CD14-positive monocyte (primary cell): ENCODE data around the gene PPT2. TPM values are rescaled to one million over a fixed set of nuclear protein-coding genes. Genes with fewer than 3 reads are reported as not detected.

ENCODE experiments used
- DNase-seq, 3 donors: peaks; one replicate each; pipeline ENCODE4 v3.0.0-alpha.2; 2011 to 2022
- H2AFZ ChIP-seq: 2 replicates; pipeline ENCODE4 v1.6.0; 2012; ENCODE audit warnings: mild to moderate bottlenecking, low read depth, low read length, inconsistent platforms; ENCODE audit not compliant: insufficient read depth, poor library complexity, severe bottlenecking
- H3K27ac ChIP-seq, 2 donors: 1 replicate in 1 of 2; 2 replicates in 1 of 2; pipeline ENCODE4 v1.5.1; 2012 to 2013; ENCODE audit warnings: low read length in 2 of 2, control low read depth in 1 of 2, inconsistent platforms in 1 of 2, low read depth in 1 of 2, mild to moderate bottlenecking in 1 of 2
- H3K27me3 ChIP-seq, 2 donors: one replicate each; pipeline versions ENCODE4 v1.6.0 to v1.6.1; 2011 to 2013; ENCODE audit warnings: low read length in 2 of 2; ENCODE audit not compliant: control insufficient read depth in 2 of 2, insufficient read depth in 2 of 2
- H3K36me3 ChIP-seq, 2 donors: replicated peaks in 1 of 2; 1 replicate in 1 of 2; 2 replicates in 1 of 2; pipeline versions ENCODE4 v1.5.1 to v1.6.1; 2012 to 2013; ENCODE audit warnings: low read length in 2 of 2, control low read depth in 1 of 2, inconsistent platforms in 1 of 2, mild to moderate bottlenecking in 1 of 2; ENCODE audit not compliant: insufficient read depth in 2 of 2, control insufficient read depth in 1 of 2
- H3K4me1 ChIP-seq, 2 donors: 1 replicate in 1 of 2; 2 replicates in 1 of 2; pipeline versions ENCODE4 v1.5.1 to v1.6.1; 2012 to 2013; ENCODE audit warnings: low read length in 2 of 2, control low read depth in 1 of 2, inconsistent platforms in 1 of 2, mild to moderate bottlenecking in 1 of 2, moderate library complexity in 1 of 2; ENCODE audit not compliant: insufficient read depth in 2 of 2, control insufficient read depth in 1 of 2
- H3K4me2 ChIP-seq: replicated peaks from 2 replicates; pipeline ENCODE3; 2012; ENCODE audit warnings: low read length, moderate library complexity, mild to moderate bottlenecking; ENCODE audit not compliant: poor library complexity, severe bottlenecking; ENCODE audit errors: extremely low read depth
- H3K4me3 ChIP-seq, 3 experiments: fragments of 200-600 bp in 1 of 3; sonication (generic) in 1 of 3; replicated peaks in 1 of 3; 1 replicate in 2 of 3; 2 replicates in 1 of 3; pipeline ENCODE4 v1.5.1; 2011 to 2013; ENCODE audit warnings: low read length in 3 of 3, mild to moderate bottlenecking in 3 of 3, control low read depth in 2 of 3, low read depth in 2 of 3, inconsistent platforms in 1 of 3, moderate library complexity in 1 of 3
- H3K79me2 ChIP-seq: 2 replicates; pipeline ENCODE4 v1.6.0; 2012; ENCODE audit warnings: mild to moderate bottlenecking, control low read depth, inconsistent platforms, low read length, moderate library complexity; ENCODE audit not compliant: insufficient read depth
- H3K9ac ChIP-seq: 2 replicates; pipeline ENCODE4 v1.6.0; 2017; ENCODE audit warnings: low read length, mild to moderate bottlenecking; ENCODE audit not compliant: insufficient read depth, poor library complexity, severe bottlenecking
- H3K9me3 ChIP-seq, 2 donors: replicated peaks in 1 of 2; 1 replicate in 1 of 2; 2 replicates in 1 of 2; pipeline versions ENCODE4 v1.5.1 to v1.6.1; 2012 to 2013; ENCODE audit warnings: low read length in 2 of 2, control low read depth in 1 of 2; ENCODE audit not compliant: control insufficient read depth in 1 of 2, insufficient read depth in 1 of 2
- H4K20me1 ChIP-seq: 2 replicates; pipeline ENCODE4 v1.6.0; 2012; ENCODE audit warnings: mild to moderate bottlenecking, low read length, control low read depth, moderate library complexity; ENCODE audit not compliant: insufficient read depth
- H3K27ac Mint-ChIP-seq, 7 donors: one replicate each; pipeline ENCODE4 v1.8.0; 2020; ENCODE audit warnings: mild to moderate bottlenecking in 7 of 7, mixed read lengths in 7 of 7, moderate library complexity in 6 of 7, inconsistent platforms in 2 of 7
- H3K27me3 Mint-ChIP-seq, 3 donors: one replicate each; pipeline ENCODE4 v1.8.0; 2021 to 2022; ENCODE audit warnings: low read depth in 3 of 3, mild to moderate bottlenecking in 3 of 3, mixed read lengths in 3 of 3, moderate library complexity in 3 of 3, inconsistent platforms in 1 of 3
- H3K36me3 Mint-ChIP-seq, 2 donors: one replicate each; pipeline ENCODE4 v1.8.0; 2020; ENCODE audit warnings: mixed read lengths in 2 of 2, inconsistent platforms in 1 of 2, mild to moderate bottlenecking in 1 of 2
- H3K4me1 Mint-ChIP-seq: one replicate; pipeline ENCODE4 v1.8.0; 2020; ENCODE audit warnings: mild to moderate bottlenecking, mixed read lengths
- H3K4me3 Mint-ChIP-seq, 2 donors: one replicate each; pipeline ENCODE4 v1.8.0; 2020; ENCODE audit warnings: mild to moderate bottlenecking in 2 of 2, mixed read lengths in 2 of 2, moderate library complexity in 1 of 2
- H3K9me3 Mint-ChIP-seq, 7 donors: one replicate each; pipeline ENCODE4 v1.8.0; 2020 to 2022; ENCODE audit warnings: mixed read lengths in 7 of 7, mild to moderate bottlenecking in 6 of 7, moderate library complexity in 6 of 7, inconsistent platforms in 2 of 7
- WGBS: methylation state at CpG from one replicate; pipeline ENCODE4 v1.1.5; 2013; ENCODE audit warnings: missing lambda C conversion rate; ENCODE audit not compliant: insufficient coverage; 5-methylcytosine and 5-hydroxymethylcytosine counted together
- intact Hi-C, 2 donors: fragments of 100-400 bp; cut with micrococcal nuclease; formaldehyde crosslinking; loops; one replicate each; pipeline versions ENCODE4 v1.15.0 to v1.15.1; 2023
- polyA plus RNA-seq, 3 donors: library from polyadenylated mRNA; depleted of rRNA in 1 of 3; unstranded in 2 of 3; stranded (reverse) in 1 of 3; fragments of 300-500 nt in 2 of 3; fragments of >200 nt in 1 of 3; fragmentation: Illumina TruSeq in 2 of 3; gene quantifications; 1 replicate in 2 of 3; 2 replicates in 1 of 3; pipeline ENCODE4 v1.2.3, GENCODE V29; 2012 to 2021
- TF ChIP-seq, protein P1 (sequence below): fragments of 200-600 bp; IDR thresholded peaks from one replicate; pipeline ENCODE4 v1.8.0; 2022; ENCODE audit warnings: antibody characterized with exemption, mild to moderate bottlenecking

PPT2 gene
- polyA plus RNA-seq, 3 donors: 1.4 to 4.0 (median 1.8) TPM

DNA sequence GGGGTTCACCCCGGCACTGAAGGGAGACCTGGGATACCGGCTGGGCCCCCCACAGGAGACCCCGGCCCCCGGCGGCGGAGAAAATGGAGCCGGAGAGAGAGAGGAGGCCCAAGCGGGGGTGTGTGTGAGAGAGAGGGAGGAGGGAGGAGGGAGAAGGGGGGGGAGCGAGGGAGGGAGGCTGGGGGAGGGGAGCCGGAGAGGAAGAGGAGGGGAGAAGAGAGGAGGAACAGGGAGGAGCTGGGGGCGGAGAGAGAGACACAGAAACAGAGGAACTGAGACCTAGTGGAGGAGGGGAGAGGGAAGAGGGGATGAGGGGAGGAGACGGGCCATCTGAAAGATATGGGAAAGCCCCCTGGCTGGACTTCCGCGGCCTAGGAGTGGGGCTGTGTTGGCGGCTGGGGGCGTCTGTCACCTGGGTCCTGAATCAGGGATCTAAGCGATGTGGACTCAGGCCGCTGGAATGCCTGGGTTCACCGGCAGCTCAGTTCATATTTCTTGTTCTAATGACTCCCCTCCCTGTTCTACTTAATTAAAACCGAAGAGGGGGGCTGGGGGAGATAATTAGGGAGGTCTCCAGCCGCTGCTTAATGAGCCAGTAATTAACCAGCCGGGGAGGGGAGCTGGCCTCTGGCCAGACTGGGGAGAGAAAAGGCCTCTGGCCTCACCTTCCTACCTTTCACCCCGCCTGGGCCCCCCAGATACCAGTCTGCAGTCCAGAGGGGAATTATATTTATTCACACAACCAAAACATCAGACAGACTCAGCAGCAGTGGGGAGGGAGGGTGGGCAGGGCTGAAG lies 36.3 kb downstream of the PPT2 start, which contains the start of gene PBX2:
TSS of gene PBX2 (minus strand) at position 149 of the 798 bp plus-strand sequence. CDS start 287 bp downstream, outside the sequence.
- TF ChIP-seq, protein P1, sequence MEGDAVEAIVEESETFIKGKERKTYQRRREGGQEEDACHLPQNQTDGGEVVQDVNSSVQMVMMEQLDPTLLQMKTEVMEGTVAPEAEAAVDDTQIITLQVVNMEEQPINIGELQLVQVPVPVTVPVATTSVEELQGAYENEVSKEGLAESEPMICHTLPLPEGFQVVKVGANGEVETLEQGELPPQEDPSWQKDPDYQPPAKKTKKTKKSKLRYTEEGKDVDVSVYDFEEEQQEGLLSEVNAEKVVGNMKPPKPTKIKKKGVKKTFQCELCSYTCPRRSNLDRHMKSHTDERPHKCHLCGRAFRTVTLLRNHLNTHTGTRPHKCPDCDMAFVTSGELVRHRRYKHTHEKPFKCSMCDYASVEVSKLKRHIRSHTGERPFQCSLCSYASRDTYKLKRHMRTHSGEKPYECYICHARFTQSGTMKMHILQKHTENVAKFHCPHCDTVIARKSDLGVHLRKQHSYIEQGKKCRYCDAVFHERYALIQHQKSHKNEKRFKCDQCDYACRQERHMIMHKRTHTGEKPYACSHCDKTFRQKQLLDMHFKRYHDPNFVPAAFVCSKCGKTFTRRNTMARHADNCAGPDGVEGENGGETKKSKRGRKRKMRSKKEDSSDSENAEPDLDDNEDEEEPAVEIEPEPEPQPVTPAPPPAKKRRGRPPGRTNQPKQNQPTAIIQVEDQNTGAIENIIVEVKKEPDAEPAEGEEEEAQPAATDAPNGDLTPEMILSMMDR: no peak
- Mint-ChIP-seq H3K27ac (peak within 1 kb of the TSS; percentile 96 to 99 (median 98)), H3K4me3 (peak within 1 kb of the TSS; percentile 96 to 98), H3K27me3 (peaks cover 0 to 3% (median 2%) of the 10 kb centered on the region in 3 donors), H3K36me3 (peaks cover 39 to 51% of the 10 kb centered on the region in 2 donors), H3K9me3 (peaks cover 0 to 3% (median 0%) of the 10 kb centered on the region in 7 donors), H3K4me1 (peaks cover 77% of the 10 kb centered on the region)
- WGBS: 0% methylated on average over 11 of the region's 23 CpGs
- H3K4me2 ChIP-seq: peak within 1 kb of the TSS; percentile 100
- peak within 1 kb of the TSS; percentile 84 for H3K9ac ChIP-seq
- peaks cover 90% of the 10 kb centered on the region for H3K79me2 ChIP-seq
- peak within 1 kb of the TSS; percentile 74 to 98 (median 81) for H3K4me3 ChIP-seq
- peaks cover 73 to 82% of the 10 kb centered on the region in 2 donors for H3K4me1 ChIP-seq
- intact Hi-C loops: loop anchor here in 1 of 2 donors (5.0 kb wide), 1 partner anchor 58 kb away; the partner anchor contains the start of gene FKBPL
- H4K20me1 ChIP-seq: peaks cover 7% of the 10 kb centered on the region
- peaks cover 25 to 37% of the 10 kb centered on the region in 2 donors for H3K36me3 ChIP-seq
- no peaks in the 10 kb centered on the region for H3K27me3 ChIP-seq
- DNase-seq: peak; percentile 91 to 94 (median 92)
- H2AFZ ChIP-seq: no peak within 1 kb of the TSS
- no peaks in the 10 kb centered on the region for H3K9me3 ChIP-seq
- peak within 1 kb of the TSS; percentile 89 to 95 for H3K27ac ChIP-seq

GRCh38 chr6:32190911-32191677 lies 37.2 kb downstream of the PPT2 start:
- H3K4me2 ChIP-seq: peak overlapping the region; percentile 100
- peak overlapping the region; percentile 89 to 95 for H3K27ac ChIP-seq
- H2AFZ ChIP-seq: no peak overlapping the region
- no peak for DNase-seq
- TF ChIP-seq, protein P1: no peak
- H3K9ac ChIP-seq: peak overlapping the region; percentile 84
- peak overlapping the region; percentile 74 to 98 (median 81) for H3K4me3 ChIP-seq
- H3K4me1 ChIP-seq: peaks cover 70 to 76% of the 10 kb centered on the region in 2 donors
- no peaks in the 10 kb centered on the region for H3K9me3 ChIP-seq
- H4K20me1 ChIP-seq: peaks cover 7% of the 10 kb centered on the region
- Mint-ChIP-seq H3K4me1 (peaks cover 72% of the 10 kb centered on the region), H3K27me3 (peaks cover 0 to 3% (median 2%) of the 10 kb centered on the region in 3 donors), H3K27ac (peak overlapping the region; percentile 96 to 99 (median 98)), H3K9me3 (peaks cover 0 to 3% (median 0%) of the 10 kb centered on the region in 7 donors), H3K4me3 (peak overlapping the region; percentile 96 to 98), H3K36me3 (peaks cover 33 to 43% of the 10 kb centered on the region in 2 donors)
- intact Hi-C loops: loop anchor here in 1 of 2 donors (5.0 kb wide), 1 partner anchor 59 kb away; the partner anchor contains the start of gene FKBPL
- H3K36me3 ChIP-seq: peaks cover 21 to 32% of the 10 kb centered on the region in 2 donors
- 94% methylated on average over 2 of the region's 8 CpGs for WGBS
- peaks cover 88% of the 10 kb centered on the region for H3K79me2 ChIP-seq
- H3K27me3 ChIP-seq: no peaks in the 10 kb centered on the region
